HG02623 (cell line): Measurements from ENCODE around the gene IFITM5.

Source experiments
- ATAC-seq: cut with Tn5 transposase; IDR thresholded peaks from one replicate; pipeline ENCODE4 v1.9.1; 2021; ENCODE audit warnings: moderate library complexity; ENCODE audit not compliant: unreplicated experiment

The IFITM5 gene

DNA sequence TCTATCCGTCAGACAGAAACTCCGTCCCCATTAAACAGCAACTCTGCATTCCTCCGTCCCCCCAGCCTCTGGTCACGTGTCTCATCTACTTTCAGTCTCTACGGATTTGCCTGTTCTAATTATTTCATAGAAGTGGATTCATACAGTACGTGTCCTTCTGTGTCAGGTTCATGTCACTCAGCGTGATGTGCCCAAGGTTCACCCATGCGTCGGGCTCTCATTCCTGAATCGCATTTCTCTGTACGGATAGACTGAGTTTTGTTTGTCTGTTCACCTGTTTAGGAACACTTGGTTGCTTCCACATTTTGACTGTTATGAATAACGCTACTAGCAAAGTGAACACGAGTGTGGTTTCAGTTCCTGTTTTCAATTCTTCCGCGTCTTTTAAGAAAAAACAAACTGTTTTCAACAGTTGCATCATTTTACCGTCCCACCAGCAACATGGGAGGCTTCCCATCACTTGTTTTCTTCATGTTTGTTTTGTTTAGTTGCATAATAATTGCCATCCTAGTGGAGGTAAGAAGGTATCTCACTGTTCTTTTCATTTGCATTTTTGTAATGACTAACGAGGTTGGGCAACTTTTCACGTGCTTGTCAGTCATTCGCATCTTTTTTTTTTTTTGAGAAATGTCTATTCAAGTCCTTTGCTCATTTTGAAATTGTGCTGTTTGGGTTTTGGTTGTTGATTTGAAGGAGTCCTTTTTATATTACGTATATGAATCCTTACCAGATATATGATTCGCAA lies 30.0 kb downstream of the IFITM5 start:
- peak; percentile 62 for ATAC-seq

DNA sequence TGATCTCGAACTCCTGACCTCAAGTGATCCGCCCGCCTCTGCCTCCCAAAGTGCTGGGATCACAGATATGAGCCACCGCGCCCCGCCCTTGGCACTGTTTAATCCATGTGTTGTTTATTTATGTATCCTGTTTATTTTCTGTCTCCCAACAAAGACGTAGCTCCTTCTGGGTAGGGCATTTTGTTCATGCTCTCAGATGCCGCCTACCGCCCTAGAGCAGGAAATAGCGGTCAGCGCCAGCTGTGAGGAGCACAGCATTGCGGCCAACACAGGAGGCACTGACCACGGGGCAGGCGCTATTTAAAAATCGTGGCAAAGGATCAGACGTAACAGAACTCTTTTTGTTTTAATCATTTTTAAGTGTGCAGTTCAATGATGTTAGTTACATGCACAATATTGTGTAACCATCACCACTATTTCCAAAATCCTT lies 30.6 kb downstream of the IFITM5 start:
- ATAC-seq = peak; percentile 41

DNA sequence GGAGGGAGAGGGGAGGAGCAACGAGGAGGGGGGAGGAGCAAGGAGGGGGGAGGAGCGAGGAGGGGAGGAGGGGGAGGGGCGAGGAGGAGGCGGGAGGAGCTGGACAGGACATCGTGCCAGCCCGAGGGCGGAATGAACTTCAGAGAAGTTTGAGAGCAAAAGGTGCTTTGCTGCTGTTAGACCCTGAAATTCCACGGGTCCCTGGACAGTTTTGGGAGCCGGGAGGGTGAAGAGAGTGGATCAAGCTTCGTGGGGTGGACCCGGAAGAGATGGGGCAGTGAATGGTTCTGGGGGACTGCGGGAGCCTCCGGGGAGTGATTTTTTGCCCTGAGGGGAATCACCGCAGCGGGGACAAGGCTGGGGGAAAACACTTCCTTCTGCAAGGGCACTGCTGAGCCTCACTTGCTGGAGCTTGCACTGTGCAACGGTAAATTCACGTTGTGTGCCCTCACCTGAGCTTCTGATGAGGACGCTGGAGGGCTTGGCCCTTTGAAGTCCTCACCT lies 31.8 kb downstream of the IFITM5 start:
- no peak for ATAC-seq

DNA sequence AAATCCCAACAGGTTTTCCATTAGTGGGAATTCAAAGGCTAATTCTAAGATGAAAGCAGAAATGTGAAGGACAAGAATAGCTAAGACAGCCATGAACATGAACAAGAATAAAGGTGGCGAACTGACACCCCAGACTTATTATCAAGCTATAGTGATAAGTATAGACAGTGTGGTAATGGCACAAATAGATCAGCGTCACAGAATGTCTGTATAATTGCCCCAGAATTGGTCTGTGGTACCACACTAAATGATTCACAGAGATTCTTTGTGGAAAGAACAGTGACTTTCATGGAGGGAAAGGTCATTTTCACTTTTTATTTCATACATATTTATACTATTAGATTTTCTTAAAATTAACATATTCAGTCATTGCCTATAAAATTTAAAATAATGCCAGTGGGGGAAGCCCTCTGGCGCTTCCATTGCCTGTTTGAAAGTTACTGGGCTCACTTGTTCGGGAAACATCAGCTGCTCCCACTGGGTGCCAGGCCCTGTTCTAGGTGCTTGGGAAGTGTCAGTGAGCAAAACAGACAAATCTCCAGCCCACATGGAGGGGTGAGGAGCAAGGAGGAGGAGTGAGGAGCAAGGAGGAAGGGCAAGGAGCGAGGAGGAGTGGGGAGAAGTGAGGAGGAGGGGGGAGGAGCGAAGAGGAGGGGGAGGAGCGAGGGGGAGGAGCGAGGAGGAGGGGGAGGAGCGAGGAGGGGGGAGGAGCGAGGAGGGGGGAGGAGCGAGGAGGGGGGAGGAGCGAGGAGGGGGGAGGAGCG lies 32.5 kb downstream of the IFITM5 start:
- ATAC-seq = no peak

DNA sequence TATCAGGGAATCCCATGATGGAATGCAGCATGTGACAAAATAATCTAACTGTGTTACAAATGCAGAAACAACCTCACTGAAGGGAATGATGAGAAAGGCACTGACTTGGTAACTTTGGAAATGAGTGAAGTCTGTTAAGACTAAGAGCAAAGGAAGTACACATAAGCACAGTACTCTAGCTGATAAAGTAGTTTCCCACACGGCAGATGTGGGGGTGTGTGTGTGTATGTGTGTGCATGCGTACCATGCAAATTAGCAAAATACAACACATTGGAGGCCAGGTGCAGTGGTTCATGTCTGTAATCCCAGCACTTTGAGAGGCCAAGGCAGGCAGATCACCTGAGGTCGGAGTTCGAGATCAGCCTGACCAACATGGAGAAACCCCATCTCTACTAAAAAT lies 37.7 kb downstream of the IFITM5 start:
- no peak for ATAC-seq

DNA sequence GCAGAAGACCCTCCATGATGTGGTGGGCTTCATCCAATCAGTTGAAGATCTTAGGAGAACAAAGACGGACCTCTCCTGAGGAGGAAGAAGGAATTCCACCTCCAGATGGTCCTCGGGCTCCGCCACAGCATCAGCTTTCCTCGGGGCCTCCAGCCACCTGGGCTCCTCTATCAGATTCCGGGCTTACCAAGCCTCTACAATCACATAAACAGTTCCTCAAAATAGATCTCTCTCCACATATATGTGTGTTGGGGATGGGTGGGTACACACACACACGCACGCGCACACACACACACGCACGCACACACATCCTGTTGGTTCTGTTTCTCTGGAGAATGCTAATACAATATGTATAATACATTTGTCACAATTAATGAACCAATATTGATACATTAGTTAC lies 39.9 kb downstream of the IFITM5 start:
- no peak for ATAC-seq

DNA sequence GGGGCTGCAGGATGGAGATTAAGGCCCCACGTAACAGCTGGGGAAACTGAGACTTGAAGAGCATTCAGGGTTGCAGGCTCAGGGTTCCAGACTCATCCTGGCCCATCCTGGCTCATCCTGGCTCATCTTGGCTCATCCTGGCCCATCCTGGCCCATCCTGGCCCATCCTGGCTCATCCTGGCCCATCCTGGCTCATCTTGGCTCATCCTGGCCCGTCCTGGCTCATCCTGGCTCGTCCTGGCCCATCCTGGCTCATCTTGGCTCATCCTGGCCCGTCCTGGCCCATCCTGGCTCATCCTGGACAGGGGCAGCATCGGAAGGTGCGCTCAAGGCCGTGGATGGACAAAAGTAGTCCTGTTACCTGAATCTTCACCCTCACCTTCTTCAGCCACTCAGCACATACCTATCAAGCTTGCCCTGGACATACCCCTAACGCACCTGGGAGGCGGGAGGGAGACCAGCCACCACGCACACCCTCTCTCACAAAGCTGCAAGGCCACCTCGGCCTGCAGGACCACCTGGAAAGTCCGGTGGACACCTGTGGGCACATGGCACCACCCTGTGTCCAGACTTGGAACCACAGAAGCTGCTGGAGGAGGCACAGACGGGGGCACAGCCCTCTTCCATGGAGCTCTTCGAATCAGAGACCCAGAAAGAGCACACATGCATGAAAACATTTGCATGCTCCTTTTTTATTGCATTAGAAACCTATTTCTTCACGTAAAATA lies 41.4 kb downstream of the IFITM5 start:
- no peak for ATAC-seq

DNA sequence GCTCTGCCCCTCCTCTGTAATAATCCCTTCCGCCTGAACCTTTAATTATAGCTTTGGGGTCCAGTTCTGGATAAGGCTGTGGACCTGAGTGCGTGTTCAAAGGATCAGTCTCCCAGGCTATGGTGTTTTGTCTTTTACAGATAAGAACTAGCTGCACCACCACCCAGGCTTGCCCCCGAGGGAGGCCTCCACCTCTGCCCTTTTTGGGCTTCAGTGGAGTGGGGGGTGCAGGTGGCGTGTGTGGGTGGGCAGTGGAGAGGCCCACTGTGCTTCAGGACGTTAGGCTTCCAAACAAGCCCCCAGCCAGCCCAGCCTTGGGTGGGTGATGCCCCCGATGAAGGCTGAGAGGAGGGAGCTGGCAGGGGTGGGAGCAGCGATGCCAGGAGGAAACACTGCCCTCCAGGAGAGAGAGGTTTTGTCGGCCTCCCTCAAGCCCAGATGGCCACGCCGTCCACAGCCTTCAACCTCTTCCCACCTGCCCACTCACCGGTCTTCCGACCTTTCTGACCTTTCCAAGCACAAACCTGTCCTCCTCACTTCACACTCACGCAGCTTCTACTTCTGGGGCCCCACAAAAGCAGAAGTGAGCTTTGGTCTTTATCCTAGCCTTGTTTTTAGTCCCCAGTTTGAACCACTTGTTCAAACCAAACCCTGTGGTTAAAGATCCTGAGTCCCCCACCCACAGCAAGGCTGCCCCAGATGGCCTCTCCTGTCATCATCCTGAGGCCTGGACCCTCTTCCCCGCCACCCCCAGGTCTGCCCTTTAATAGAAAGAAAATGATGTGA lies 42.2 kb downstream of the IFITM5 start:
- no peak for ATAC-seq

DNA sequence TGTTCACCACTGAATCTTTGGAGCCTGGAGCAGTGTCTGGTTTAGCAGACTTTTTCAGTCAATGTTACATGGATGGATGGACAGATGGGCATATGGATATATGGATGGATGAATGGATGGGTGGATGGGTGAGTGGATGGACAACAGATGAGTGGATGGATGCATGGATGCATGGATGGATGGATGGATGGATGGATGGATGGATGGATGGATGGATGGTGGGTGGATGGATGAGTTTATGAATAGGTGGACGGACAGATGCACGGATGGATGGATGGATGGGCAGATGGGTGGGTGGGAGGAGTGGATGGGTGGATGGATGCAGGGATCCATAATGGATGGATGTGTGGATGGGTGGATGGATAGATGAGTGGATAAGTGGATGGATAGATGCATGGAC lies 43.5 kb downstream of the IFITM5 start:
- no peak for ATAC-seq

DNA sequence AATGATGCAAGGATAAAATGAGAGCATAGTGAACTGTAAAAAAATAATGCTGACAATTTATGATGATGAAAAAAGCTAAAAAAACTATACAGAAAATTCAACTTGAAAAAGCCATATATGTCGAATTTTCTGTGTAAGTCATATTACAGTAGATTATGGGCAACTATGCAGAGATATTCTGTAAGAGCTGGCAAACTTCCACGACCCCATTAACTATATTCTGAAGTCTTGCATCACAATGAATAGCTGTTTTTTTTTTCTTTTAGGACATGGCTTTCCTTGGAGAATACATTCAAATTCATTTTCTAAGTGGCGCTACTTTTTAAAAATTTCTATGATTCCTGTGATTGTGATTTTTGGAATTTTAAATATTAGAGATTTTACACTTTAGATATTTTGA lies 44.1 kb downstream of the IFITM5 start:
- ATAC-seq = no peak

DNA sequence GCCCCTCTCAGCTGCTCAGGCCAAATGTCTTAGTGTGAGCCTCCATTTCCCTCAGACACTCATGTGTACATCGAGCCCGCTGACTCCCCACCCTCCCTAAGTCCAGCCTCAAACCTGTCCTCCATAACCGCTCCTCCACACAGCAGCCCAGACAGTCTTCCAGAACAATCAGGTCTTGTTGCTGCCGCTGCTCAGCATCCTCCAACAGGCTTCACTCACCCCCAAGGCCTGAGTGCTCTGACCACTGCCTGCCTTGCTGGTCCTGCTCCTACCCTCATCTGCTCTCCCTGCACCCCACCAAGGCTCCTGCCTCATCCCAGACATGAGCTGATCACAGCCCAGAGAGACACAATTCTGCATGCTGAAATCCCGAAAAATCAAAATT lies 45.4 kb downstream of the IFITM5 start:
- no peak for ATAC-seq

DNA sequence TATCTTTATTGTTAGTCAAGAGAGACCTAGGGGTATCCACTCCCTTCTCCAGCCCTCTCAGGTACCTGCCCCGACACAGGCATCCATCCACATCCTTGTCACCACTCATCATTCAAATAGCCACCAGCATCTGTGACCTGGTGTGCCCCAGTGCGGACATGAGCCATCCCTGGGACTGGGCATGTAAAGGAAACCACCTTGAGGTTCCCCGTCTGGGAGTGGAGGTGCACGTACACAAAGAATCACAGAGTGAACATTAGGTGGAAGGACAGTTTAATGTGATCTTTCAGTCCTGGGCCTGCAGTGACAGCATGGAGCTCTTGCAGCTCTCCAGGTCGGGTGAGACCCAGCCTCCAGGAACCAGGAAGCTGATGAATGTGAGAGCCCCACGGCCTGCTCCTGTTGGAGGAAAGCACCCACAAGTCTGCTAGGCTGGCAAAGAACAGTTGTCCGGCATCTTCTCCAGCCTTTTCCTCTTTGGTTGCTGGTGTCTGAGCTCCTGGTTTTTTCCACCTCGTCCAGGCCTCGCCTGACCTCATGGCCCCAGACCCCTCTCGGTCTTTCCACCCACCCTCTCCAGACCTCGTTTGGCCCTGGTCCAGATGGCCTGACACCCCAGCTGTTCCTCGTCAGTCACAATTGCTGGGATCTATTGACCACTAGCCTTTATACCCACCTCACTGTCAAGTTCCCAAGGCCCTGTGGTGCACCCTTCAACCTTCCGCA lies 46.0 kb downstream of the IFITM5 start:
- ATAC-seq = no peak

DNA sequence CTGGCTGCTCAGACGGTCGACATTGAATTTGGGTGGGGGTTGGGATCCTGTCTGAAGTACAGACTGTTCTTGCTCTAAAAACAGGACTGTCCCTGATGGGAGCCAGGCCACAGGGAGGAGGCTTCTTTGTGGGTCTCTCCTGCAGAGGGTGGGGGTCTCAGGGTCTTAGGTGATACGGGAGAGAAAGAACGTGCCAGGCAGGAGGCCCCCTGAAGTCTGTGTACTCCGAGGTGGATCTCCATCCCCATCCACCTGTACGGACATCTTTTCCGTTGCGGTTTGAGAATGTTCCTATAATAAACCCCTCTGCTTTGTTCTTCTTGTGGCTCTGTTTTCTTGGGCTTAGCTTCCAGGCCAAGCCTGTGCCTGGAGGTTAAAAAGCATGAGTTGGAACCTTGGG lies 46.7 kb downstream of the IFITM5 start:
- ATAC-seq = no peak

DNA sequence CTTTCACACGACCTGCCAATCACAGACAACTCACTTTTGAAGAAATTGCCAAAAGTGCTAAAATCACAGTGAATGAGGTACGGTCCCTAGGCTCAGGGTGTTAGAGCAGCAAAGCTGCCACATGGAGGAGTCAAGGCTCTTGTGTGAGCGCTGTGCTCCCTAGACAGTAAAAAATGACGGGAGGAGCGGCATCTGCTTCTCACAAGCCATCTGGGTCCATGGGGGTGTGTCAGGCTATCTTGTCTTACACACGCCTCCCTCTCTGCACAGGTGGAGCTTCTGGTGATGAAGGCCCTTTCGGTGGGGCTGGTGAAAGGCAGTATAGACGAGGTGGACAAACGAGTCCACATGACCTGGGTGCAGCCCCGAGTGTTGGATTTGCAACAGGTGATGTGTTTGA lies 47.8 kb downstream of the IFITM5 start:
- ATAC-seq = no peak

DNA sequence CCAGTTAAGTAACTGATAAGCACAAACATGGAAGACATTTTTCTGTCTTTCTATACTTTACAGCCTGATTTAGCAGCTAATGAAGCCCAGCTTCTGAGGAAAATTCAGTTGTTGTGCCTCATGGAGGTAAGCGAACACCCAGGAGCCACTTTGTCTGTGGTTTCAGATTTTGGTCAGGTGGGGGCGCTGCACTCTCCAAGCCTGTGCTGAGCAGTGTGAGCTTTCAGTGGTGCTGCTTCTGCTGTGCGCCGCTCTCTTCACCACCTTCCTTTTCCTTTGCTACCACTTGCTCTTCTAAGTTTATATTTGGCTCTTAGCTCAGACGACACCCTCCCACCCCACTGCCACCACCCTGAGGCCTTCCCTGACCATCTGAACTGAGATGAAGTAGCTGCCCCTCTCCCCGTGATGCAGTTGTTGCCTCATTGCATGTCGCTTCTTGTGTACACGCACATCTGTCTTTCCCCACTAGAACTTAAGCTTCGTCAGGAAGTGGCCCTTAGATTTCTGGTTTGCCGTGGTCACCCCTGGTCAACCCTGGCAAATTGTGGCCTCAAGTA lies 48.5 kb downstream of the IFITM5 start:
- ATAC-seq = no peak

DNA sequence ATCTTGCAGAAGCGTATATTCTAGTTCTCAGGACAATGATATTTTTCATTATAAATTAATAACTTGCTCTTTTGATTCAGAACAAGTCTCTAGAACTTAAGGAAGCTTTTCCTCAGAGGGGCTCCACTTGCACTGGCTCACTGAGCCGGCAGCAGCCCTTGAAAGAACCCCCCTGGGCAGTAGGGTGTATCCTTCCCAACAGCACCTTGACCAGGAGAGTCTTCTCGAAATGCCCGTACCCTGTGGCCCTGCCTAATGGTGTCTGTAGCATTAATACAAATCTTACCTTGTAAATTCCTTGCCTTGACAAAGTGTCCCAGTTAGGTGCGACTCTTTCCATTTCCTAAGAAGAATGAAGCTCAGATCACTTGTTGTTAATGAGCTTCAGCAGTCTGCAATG lies 49.1 kb downstream of the IFITM5 start:
- no peak for ATAC-seq

DNA sequence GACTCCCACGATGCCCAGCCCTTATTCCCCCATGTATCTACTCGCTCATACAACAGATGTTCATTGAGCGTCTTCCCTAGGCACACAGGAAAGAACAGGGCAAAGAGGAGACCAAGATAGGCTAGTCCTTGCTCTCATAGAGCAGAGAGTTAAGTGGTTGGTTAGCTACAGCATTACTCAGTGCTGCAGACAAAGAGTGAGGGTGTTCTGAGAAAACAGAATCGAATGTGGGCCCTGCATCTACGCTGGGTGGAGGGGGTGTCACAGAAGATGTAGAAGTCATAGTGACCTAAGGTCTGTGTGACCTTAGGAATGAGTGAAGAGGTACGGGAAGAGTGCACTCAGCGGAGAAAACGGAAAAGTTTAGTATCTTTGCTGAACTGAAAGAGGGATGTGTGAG lies 50.3 kb downstream of the IFITM5 start:
- no peak for ATAC-seq
